Embryonic facial prominence (tissue), 1 donor: ENCODE data around the gene ZNF521.
A peak's percentile ranks its signal among the peaks of the same experiment; 100 is the strongest.

ENCODE experiments used
- DNase-seq: peaks from one replicate; pipeline ENCODE4 v3.0.0-alpha.2; 2016; ENCODE audit errors: extremely low spot score

The ZNF521 gene

GRCh38 chr18:25250474-25250851, 101.5 kb downstream of the ZNF521 start:
- no peak for DNase-seq

GRCh38 chr18:25248755-25249154, 103.2 kb downstream of the ZNF521 start:
- no peak for DNase-seq

- no peak for DNase-seq
Measured at GRCh38 chr18:25247725-25248124, 104.2 kb downstream of the ZNF521 start.

GRCh38 chr18:25244924-25245698, 106.9 kb downstream of the ZNF521 start:
- no peak for DNase-seq

- DNase-seq: no peak
Measured at GRCh38 chr18:25244170-25244569, 107.8 kb downstream of the ZNF521 start.

- DNase-seq: no peak
Measured at GRCh38 chr18:25243754-25244153, 108.2 kb downstream of the ZNF521 start.

GRCh38 chr18:25243257-25243656, 108.7 kb downstream of the ZNF521 start:
- DNase-seq: no peak

- no peak for DNase-seq
Measured at GRCh38 chr18:25240420-25240770, 111.6 kb downstream of the ZNF521 start.

GRCh38 chr18:25239581-25240419, 112.2 kb downstream of the ZNF521 start:
- no peak for DNase-seq

GRCh38 chr18:25239151-25239550, 112.8 kb downstream of the ZNF521 start:
- DNase-seq: no peak

- no peak for DNase-seq
Measured at GRCh38 chr18:25237571-25238267, 114.2 kb downstream of the ZNF521 start.

- no peak for DNase-seq
Measured at GRCh38 chr18:25236736-25237135, 115.2 kb downstream of the ZNF521 start.

- DNase-seq: no peak
Measured at GRCh38 chr18:25235401-25236042, 116.4 kb downstream of the ZNF521 start.

- no peak for DNase-seq
Measured at GRCh38 chr18:25234740-25235345, 117.1 kb downstream of the ZNF521 start.

- DNase-seq: no peak
Measured at GRCh38 chr18:25234322-25234639, 117.7 kb downstream of the ZNF521 start.

- DNase-seq: peak; percentile 39
Measured at GRCh38 chr18:25233528-25234321, 118.2 kb downstream of the ZNF521 start.

- DNase-seq: no peak
Measured at GRCh38 chr18:25231327-25231691, 120.7 kb downstream of the ZNF521 start.

- DNase-seq: peak; percentile 46
Measured at GRCh38 chr18:25230658-25231326, 121.2 kb downstream of the ZNF521 start.

GRCh38 chr18:25229920-25230319, 122.0 kb downstream of the ZNF521 start:
- DNase-seq: no peak

- DNase-seq: peak; percentile 36
Measured at GRCh38 chr18:25229081-25229480, 122.9 kb downstream of the ZNF521 start.
